Cardiac fibroblast (primary cell): ENCODE data around the gene TM2D1.
"Not testable (repeated sequence)": the region's sequence is repeated elsewhere in the genome, so short reads cannot be mapped to it uniquely, and the experiment has no call there.

ENCODE experiments used
- DNase-seq, 2 donors: peaks; one replicate each; pipeline versions ENCODE4 v3.0.0 to v3.0.0-alpha.2; 2010; ENCODE audit warnings: low read depth in 2 of 2
- H3K4me3 ChIP-seq, 2 donors: replicated peaks in 1 of 2; 1 replicate in 1 of 2; 2 replicates in 1 of 2; pipeline ENCODE4 v1.5.1; 2011; ENCODE audit warnings: low read depth in 2 of 2, low read length in 2 of 2, mild to moderate bottlenecking in 2 of 2, moderate library complexity in 1 of 2
- TF ChIP-seq, protein P1 (sequence below): IDR thresholded peaks from one replicate; pipeline ENCODE4 v1.5.1; 2011; ENCODE audit warnings: low read depth, mild to moderate bottlenecking, low read length, inconsistent platforms

Gene TM2D1

DNA sequence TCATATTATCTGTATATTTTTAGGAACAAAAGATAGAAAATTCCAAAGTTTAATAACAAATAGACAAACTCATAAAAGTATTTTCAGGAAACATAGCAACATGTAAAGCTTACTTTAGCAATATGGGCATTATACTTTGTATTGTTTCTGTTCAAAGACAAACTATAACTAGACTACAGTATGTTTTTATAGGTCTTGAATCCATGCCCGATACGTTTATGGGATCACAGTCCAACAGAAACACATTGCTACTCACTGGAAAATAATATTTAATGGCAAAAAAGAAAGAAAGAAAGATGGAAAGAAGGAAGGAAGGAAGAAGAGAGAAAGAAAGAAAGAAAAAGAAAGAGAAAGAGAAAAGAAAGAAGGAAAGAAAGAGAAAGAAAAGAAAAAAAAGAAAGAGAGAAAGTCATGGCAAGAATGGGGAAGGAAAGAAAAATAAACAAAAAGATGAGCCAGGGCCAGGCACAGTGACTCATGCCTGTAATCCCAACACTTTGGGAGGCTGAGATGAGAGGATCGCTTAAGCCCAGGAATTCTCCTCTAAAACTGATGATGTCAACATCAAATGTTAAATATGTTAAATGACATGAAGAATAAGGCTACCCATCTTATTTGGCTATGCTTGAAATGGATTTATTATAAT is 32.7 kb downstream of the TM2D1 start:
- DNase-seq = peak; percentile 22 to 57
- H3K4me3 ChIP-seq = no peak overlapping the region
- TF ChIP-seq, protein P1, sequence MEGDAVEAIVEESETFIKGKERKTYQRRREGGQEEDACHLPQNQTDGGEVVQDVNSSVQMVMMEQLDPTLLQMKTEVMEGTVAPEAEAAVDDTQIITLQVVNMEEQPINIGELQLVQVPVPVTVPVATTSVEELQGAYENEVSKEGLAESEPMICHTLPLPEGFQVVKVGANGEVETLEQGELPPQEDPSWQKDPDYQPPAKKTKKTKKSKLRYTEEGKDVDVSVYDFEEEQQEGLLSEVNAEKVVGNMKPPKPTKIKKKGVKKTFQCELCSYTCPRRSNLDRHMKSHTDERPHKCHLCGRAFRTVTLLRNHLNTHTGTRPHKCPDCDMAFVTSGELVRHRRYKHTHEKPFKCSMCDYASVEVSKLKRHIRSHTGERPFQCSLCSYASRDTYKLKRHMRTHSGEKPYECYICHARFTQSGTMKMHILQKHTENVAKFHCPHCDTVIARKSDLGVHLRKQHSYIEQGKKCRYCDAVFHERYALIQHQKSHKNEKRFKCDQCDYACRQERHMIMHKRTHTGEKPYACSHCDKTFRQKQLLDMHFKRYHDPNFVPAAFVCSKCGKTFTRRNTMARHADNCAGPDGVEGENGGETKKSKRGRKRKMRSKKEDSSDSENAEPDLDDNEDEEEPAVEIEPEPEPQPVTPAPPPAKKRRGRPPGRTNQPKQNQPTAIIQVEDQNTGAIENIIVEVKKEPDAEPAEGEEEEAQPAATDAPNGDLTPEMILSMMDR = no peak

DNA sequence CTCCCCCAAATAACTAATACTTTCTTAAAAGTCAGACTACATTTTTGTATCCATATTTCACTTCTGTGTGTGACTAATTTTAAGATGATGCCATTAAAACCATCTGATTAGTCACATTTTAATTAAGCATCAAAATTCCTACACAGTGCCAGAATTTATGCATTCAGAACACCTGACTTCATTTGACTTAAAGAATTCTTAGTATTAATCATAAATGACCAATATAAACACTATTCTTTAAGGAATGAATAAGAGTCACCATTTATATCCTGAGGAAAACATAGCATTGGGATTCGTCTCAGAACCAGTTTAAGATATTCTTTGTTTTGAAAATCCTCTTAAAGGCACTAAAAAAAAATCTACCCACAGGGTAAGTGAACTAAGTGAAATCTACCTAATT is 37.0 kb downstream of the TM2D1 start:
- TF ChIP-seq, protein P1 = no peak
- peak in 1 of 2 donors; percentile 12 for DNase-seq

DNA sequence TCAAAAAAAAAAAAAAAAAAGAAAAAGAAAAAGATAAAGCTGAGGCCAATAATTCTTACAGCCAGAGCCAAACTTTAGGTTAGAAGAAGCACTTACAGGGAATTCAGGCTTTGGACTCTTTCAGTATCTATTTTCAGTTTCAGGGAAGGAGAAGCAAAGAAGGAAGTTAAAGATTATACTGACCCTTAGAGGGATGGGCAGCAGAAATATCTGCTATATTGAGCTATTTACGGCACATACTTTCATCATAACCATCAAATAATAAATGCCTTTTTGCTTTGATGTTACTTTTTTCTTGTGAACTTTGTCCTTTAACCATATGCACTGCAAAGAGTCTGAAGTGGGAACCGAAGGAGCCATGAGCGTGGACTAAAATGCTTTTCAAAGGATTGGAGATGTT is 42.0 kb downstream of the TM2D1 start:
- TF ChIP-seq, protein P1 = no peak
- no peak overlapping the region for H3K4me3 ChIP-seq
- DNase-seq = no peak

More for the DNA sequence above, 37.0 kb downstream of the TM2D1 start:
- no peak overlapping the region for H3K4me3 ChIP-seq

DNA sequence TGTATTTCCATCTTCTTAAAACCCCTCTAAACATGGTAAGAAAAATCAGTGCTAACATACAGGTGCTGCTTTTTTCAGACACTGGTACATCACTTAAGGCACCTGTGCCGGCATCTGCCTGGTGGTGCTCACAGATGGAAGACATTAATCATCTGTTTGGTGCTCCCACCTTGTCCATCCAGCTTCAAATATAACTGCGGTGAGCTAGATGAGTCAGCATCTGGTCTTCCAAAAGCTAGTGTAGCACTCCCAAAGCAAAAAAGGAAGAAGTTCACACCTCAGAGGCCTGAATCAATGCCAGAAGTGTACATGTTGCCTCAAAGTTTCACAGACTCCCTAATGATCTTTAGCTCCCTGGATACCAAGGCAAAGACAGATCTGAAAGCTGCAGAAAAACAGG is 44.4 kb downstream of the TM2D1 start:
- no peak overlapping the region for H3K4me3 ChIP-seq
- TF ChIP-seq, protein P1 = no peak
- DNase-seq = no peak

DNA sequence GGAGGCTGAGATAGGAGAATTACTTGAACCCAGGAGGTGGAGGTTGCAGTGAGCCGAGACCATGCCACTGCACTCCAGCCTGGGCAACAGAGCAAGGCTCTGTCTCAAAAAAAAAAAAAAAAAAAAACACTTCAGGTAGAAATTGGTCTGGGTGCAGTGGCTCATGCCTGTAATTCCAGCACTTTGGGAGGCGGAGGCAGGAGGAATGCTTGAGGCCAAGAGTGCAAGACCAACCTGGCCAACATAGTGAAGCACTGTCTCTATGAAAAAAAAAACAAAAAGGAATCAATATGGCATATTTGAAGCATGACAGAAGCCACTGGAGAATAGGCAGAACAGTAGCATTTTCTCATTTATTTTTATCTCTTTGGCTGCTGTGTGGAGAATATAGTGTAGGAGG is 48.1 kb downstream of the TM2D1 start:
- DNase-seq, H3K4me3 ChIP-seq: not testable (repeated sequence)

DNA sequence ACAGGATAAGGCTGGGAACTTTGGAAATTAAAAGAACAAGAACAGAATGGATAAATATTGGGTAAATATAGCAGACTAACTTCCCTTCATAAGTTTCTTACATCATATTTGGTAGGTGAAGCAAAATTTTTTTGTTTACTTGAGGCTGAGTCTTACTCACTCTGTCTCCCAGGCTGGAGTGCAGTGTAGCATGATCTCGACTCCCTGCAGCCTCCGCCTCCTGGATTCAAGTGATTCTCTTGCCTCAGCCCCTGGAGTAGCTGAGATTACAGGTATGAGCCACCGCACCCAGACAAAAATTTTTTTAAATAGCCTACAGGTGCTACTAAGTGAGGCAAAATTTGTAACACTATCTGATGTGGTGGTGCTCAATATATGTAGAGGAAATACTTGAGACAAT is 50.7 kb downstream of the TM2D1 start:
- no peak overlapping the region for H3K4me3 ChIP-seq
- peak in 1 of 2 donors; percentile 27 for DNase-seq
- TF ChIP-seq, protein P1 = no peak

DNA sequence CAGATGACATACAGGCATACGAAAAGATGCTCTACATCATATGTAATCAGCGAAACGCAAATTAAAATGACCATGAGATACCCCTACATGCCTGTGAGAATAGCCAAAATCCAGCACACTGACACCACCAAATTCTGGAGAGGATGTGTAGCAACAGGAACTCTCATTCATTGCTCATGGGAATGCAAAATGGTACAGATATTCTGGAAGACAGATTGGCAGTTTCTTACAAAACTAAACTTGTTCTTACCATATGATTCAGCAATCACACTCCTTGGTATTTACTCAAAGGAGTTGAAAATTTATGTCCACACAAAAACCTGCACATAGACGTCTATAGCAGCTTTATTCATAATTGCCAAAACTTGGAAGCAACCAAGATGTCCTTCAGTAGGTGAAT is 52.6 kb downstream of the TM2D1 start:
- no peak for DNase-seq
- no peak overlapping the region for H3K4me3 ChIP-seq
- TF ChIP-seq, protein P1 = no peak
